Brain microvascular endothelial cell (primary cell): Measurements from ENCODE around the gene SLC35B3.
"Not testable (repeated sequence)": the region's sequence is repeated elsewhere in the genome, so short reads cannot be mapped to it uniquely, and the experiment has no call there.

Source experiments
- DNase-seq: peaks from one replicate; pipeline ENCODE4 v3.0.0-alpha.2; 2020
- H3K27ac ChIP-seq: fragments of 250-450 bp; sonication (Bioruptor Pico); 2 replicates; pipeline ENCODE4 v1.5.1; 2020; ENCODE audit warnings: mild to moderate bottlenecking, moderate library complexity
- H3K27me3 ChIP-seq: fragments of 250-450 bp; sonication (Bioruptor Pico); replicated peaks from 2 replicates; pipeline ENCODE4 v1.5.1; 2020; ENCODE audit warnings: mild to moderate bottlenecking
- H3K36me3 ChIP-seq: fragments of 250-450 bp; sonication (Bioruptor Pico); replicated peaks from 2 replicates; pipeline ENCODE4 v1.5.1; 2020; ENCODE audit warnings: mild to moderate bottlenecking
- H3K4me3 ChIP-seq: 2 replicates; pipeline ENCODE4 v1.5.1; 2011; ENCODE audit warnings: low read depth, mild to moderate bottlenecking, control low read depth, low read length, moderate library complexity
- CTCF ChIP-seq: IDR thresholded peaks from 2 replicates; pipeline ENCODE4 v1.5.1; 2011; ENCODE audit warnings: low read depth, mild to moderate bottlenecking, moderate library complexity, low read length, control low read depth, inconsistent platforms; ENCODE audit errors: missing control alignments
- in situ Hi-C: cut with HindIII; loops from 2 replicates; pipeline ENCODE4 v1.10.0; 2017; ENCODE audit warnings: low sequenced_read_pairs, low pct_ligation_motif_present

The SLC35B3 gene

GRCh38 chr6:8414844-8415243 is 20.5 kb downstream of the SLC35B3 start:
- TF ChIP-seq CTCF: no peak
- H3K4me3 ChIP-seq: no peak overlapping the region
- in situ Hi-C loops: no loop called here
- DNase-seq: no peak
- no peaks in the 10 kb centered on the region for H3K27me3 ChIP-seq
- peaks cover 19% of the 10 kb centered on the region for H3K36me3 ChIP-seq
- no peak overlapping the region for H3K27ac ChIP-seq

- peak; percentile 49 for DNase-seq
- H3K27me3 ChIP-seq, H3K36me3 ChIP-seq, H3K27ac ChIP-seq, in situ Hi-C loops, H3K4me3 ChIP-seq: not testable (repeated sequence)
These were observed 29.4 kb downstream of the SLC35B3 start for GRCh38 chr6:8405946-8406345.

- Histone ChIP-seq H3K36me3 (no peaks in the 10 kb centered on the region), H3K4me3 (no peak overlapping the region), H3K27me3 (no peaks in the 10 kb centered on the region), H3K27ac (no peak overlapping the region)
- in situ Hi-C loops: no loop called here
- no peak for DNase-seq
- TF ChIP-seq CTCF: no peak
These were observed 32.8 kb downstream of the SLC35B3 start for GRCh38 chr6:8402546-8402945.

- DNase-seq: no peak
- TF ChIP-seq CTCF: no peak
- no peak overlapping the region for H3K27ac ChIP-seq
- H3K4me3 ChIP-seq: no peak overlapping the region
- H3K36me3 ChIP-seq: no peaks in the 10 kb centered on the region
- in situ Hi-C loops: no loop called here
- no peaks in the 10 kb centered on the region for H3K27me3 ChIP-seq
These were observed 34.7 kb downstream of the SLC35B3 start for GRCh38 chr6:8400663-8401062.

- H3K4me3 ChIP-seq: no peak overlapping the region
- H3K27ac ChIP-seq: no peak overlapping the region
- DNase-seq: no peak
- in situ Hi-C loops: no loop called here
- TF ChIP-seq CTCF: no peak
- H3K27me3 ChIP-seq: no peaks in the 10 kb centered on the region
- H3K36me3 ChIP-seq: no peaks in the 10 kb centered on the region
These were observed 42.8 kb downstream of the SLC35B3 start for GRCh38 chr6:8392569-8392968.

GRCh38 chr6:8391934-8392333 is 43.4 kb downstream of the SLC35B3 start:
- H3K27me3 ChIP-seq: no peaks in the 10 kb centered on the region
- no peak for TF ChIP-seq CTCF
- in situ Hi-C loops: no loop called here
- no peak for DNase-seq
- H3K27ac ChIP-seq: no peak overlapping the region
- H3K36me3 ChIP-seq: no peaks in the 10 kb centered on the region
- no peak overlapping the region for H3K4me3 ChIP-seq
